ENCODE data around the gene KRTAP1-4.

Gene KRTAP1-4, protein sequence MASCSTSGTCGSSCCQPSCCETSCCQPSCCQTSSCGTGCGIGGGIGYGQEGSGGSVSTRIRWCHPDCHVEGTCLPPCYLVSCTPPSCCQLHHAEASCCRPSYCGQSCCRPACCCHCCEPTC

DNA sequence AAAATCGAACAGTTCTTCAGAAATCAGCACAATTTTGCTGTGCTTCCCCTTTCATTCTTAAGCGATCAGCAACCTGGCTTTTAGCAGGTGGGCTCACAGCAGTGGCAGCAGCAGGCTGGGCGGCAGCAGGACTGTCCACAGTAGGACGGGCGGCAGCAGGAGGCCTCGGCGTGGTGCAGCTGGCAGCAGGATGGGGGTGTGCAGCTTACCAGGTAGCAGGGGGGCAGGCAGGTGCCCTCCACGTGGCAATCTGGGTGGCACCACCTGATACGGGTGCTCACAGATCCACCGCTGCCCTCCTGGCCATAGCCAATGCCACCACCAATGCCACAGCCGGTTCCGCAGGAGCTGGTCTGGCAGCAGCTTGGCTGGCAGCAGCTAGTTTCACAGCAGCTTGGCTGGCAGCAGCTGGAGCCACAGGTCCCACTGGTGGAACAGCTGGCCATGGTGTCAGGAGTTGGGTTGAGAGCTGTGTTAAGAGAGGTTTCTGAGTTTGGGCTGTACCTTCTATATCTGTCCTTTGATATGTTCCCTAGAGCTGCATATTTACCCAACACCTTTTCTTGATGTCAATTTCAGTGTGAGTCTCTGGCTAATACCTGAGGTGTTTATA lies at the start of gene KRTAP1-4:
Gene KRTAP1-4 (minus strand): TSS at position 563 of the 613 bp plus-strand sequence. CDS start 117 bp downstream, at position 446.
- no peak for DNase-seq (ENCODE audit: low read depth)
- no peak within 1 kb of the TSS for H3K4me3 ChIP-seq (replicated peaks; ENCODE audit: low read depth, low read length)
- TF ChIP-seq, protein P1, sequence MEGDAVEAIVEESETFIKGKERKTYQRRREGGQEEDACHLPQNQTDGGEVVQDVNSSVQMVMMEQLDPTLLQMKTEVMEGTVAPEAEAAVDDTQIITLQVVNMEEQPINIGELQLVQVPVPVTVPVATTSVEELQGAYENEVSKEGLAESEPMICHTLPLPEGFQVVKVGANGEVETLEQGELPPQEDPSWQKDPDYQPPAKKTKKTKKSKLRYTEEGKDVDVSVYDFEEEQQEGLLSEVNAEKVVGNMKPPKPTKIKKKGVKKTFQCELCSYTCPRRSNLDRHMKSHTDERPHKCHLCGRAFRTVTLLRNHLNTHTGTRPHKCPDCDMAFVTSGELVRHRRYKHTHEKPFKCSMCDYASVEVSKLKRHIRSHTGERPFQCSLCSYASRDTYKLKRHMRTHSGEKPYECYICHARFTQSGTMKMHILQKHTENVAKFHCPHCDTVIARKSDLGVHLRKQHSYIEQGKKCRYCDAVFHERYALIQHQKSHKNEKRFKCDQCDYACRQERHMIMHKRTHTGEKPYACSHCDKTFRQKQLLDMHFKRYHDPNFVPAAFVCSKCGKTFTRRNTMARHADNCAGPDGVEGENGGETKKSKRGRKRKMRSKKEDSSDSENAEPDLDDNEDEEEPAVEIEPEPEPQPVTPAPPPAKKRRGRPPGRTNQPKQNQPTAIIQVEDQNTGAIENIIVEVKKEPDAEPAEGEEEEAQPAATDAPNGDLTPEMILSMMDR (IDR thresholded peaks at IDR 0.05; ENCODE audit: low read length, missing control alignments): no peak

DNA sequence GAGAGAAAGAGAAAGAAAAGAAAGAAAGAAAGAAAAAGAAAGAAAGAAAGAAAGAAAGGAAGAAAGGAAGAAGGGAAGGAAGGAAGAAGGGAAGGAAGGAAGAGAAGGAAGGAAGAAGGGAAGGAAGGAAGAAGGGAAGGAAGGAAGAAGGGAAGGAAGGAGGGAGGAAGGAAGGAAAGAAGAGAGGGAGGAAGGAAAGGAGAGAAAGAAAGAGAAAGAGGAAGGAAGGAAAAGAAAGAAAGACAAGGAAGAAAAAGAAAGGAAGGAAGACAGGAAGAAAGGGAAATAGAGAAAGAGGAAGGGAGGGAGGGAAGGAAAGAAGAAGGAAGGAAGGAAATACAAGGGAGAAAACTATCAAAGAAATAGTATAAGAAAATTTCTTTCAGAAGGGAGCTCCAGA lies 46.8 kb upstream of the KRTAP1-4 start:
- no peak for DNase-seq (ENCODE audit: low read depth)
- no peak overlapping the region for H3K4me3 ChIP-seq (replicated peaks; ENCODE audit: low read depth, low read length)
- TF ChIP-seq, protein P1 (IDR thresholded peaks at IDR 0.05; ENCODE audit: low read length, missing control alignments): no peak

DNA sequence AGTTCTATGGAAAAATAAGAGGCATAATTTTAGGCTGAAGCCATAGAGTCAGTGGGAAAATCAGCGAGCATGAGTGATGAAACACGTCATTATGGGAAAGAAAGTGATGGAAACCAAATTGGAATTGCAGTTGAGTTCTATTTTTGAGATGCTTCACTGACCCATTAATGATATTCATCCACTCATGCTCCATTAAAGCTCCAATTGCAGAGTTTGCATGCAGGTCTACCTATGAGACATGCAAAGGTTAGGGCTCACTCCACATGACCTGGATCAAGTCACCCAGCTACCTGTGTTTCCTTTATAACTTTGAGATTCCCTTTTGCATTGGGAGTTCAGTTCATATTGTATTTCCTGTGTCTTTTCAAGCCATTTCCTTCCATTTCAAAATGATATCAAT lies 43.7 kb upstream of the KRTAP1-4 start:
- TF ChIP-seq, protein P1 (IDR thresholded peaks at IDR 0.05; ENCODE audit: low read length, missing control alignments): no peak
- DNase-seq (ENCODE audit: low read depth): no peak
- H3K4me3 ChIP-seq (replicated peaks; ENCODE audit: low read depth, low read length): no peak overlapping the region

DNA sequence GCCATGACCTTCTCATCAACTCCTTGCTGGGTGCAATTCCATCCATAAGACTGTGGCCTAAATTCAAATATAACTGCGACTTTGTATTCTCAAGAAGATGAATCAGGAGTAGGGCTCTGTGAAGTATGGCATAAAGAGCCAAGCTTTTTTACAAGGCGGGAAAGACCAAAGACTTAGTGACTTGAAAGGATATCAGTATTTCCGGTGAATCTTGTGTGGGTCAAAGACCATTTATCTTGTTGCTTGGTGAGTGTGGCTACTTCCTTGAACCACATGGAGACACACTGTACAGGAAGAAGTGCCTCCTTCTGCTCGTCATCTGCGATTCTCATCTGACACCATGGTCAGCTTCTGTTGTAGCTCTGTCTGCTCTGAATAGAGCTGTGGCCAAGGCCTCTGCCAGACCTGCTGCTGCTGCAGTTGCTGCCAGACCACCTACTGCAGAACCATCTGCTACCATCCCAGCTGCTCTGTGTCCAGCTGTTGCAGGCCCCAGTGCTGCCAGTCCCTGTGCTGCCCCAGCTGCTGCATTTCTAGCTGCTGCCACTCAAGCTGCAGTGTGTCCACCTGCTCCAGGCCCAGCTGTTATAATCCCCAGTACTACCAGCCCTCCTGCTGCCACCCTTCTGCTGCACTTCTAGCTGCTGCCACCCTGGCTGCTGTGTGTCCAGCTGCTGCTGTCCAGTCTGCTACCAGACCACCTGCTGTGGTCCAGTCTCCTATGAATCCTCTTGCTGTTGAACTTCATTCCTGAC lies 41.8 kb upstream of the KRTAP1-4 start:
- DNase-seq (ENCODE audit: low read depth): no peak
- TF ChIP-seq, protein P1 (IDR thresholded peaks at IDR 0.05; ENCODE audit: low read length, missing control alignments): no peak
- H3K4me3 ChIP-seq (replicated peaks; ENCODE audit: low read depth, low read length): no peak overlapping the region

DNA sequence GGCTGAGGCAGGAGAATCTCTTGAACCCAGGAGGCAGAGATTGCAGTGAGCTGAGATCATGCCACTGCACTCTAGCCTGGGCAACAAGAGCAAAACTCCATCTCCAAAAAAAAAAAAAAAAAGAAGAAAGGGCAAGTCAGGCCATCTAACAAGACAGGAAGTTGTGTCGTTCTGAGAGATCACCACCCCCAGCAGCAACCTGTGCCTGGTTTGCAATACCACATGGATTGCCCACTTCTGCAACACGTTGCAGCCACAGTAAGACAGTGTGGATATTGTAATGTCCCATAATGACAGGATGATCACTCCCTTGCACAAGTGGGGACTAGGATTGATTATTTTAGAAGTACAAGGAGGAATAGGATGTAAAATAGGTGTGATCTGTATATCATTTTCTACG lies 39.0 kb upstream of the KRTAP1-4 start:
- TF ChIP-seq, protein P1 (IDR thresholded peaks at IDR 0.05; ENCODE audit: low read length, missing control alignments): no peak
- no peak for DNase-seq (ENCODE audit: low read depth)
- H3K4me3 ChIP-seq (replicated peaks; ENCODE audit: low read depth, low read length): no peak overlapping the region

DNA sequence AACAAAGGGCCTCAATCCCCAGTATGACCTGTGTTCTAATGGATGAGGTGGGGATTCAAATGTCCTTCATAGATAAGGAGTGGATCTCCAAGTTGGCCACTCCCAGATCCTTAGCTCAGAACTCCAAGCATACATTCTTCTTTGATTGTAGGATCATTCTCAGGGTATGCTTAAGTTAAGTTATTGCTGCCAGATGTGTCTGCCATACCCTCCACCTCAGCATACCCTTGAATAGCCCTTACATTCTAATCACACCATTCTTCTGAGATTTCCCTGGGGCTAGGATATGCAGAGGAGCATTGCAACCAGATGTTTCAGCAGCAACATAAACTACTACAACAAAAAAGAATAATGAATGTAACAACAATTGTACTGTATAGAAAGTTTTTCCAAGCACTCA lies 37.3 kb upstream of the KRTAP1-4 start:
- no peak for DNase-seq (ENCODE audit: low read depth)
- TF ChIP-seq, protein P1 (IDR thresholded peaks at IDR 0.05; ENCODE audit: low read length, missing control alignments): no peak
- H3K4me3 ChIP-seq (replicated peaks; ENCODE audit: low read depth, low read length): no peak overlapping the region
